ENCODE data around the gene OLFML2A.

DNA sequence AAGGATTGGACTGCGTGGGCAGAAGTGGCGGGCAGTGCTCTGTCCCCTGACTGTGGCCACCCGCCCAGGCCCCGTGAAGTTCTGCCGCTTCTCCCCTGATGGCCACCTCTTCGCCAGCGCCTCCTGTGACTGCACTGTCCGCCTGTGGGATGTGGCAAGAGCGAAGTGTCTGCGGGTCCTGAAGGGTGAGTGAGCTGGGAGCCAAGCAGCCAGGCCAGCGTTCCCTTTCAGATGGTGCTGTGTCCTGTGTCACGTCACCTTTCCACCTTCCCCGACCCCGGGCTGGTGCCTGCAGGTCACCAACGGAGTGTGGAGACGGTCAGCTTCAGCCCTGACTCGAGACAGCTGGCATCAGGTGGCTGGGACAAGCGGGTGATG, 78.6 kb downstream of the OLFML2A start:
- TF ChIP-seq, protein P1, sequence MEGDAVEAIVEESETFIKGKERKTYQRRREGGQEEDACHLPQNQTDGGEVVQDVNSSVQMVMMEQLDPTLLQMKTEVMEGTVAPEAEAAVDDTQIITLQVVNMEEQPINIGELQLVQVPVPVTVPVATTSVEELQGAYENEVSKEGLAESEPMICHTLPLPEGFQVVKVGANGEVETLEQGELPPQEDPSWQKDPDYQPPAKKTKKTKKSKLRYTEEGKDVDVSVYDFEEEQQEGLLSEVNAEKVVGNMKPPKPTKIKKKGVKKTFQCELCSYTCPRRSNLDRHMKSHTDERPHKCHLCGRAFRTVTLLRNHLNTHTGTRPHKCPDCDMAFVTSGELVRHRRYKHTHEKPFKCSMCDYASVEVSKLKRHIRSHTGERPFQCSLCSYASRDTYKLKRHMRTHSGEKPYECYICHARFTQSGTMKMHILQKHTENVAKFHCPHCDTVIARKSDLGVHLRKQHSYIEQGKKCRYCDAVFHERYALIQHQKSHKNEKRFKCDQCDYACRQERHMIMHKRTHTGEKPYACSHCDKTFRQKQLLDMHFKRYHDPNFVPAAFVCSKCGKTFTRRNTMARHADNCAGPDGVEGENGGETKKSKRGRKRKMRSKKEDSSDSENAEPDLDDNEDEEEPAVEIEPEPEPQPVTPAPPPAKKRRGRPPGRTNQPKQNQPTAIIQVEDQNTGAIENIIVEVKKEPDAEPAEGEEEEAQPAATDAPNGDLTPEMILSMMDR (conservative IDR thresholded peaks at IDR 0.05; ENCODE audit: low read depth, low read length) = no peak
- no peak for TF ChIP-seq EZH2 (IDR thresholded peaks at IDR 0.05; ENCODE audit: borderline replicate concordance, low read depth, low read length, poor library complexity, severe bottlenecking)

Data from A673 (cell line).